Liver (tissue), 9 donors: ENCODE results near the gene OR51B4. TPM values are rescaled to one million over a fixed set of nuclear protein-coding genes. Genes with fewer than 3 reads are reported as not detected.

Experiments used
- DNase-seq: peaks from one replicate; pipeline ENCODE4 v3.0.0-alpha.2; 2017; ENCODE audit warnings: low spot score
- H3K27ac ChIP-seq, 2 donors: one replicate each; pipeline ENCODE4 v1.7.0; 2013; ENCODE audit warnings: inconsistent platforms in 2 of 2, low read length in 2 of 2, control low read depth in 1 of 2, low read depth in 1 of 2, mild to moderate bottlenecking in 1 of 2
- H3K27me3 ChIP-seq, 4 donors: one replicate each; pipeline versions ENCODE4 v1.6.1 to v1.7.0; 2013; ENCODE audit warnings: low read length in 3 of 4, inconsistent platforms in 1 of 4, mild to moderate bottlenecking in 1 of 4, moderate library complexity in 1 of 4; ENCODE audit not compliant: control insufficient read depth in 4 of 4, insufficient read depth in 4 of 4
- H3K36me3 ChIP-seq, 4 donors: one replicate each; pipeline versions ENCODE4 v1.6.1 to v1.7.0; 2013; ENCODE audit warnings: low read length in 3 of 4, mild to moderate bottlenecking in 3 of 4, low read depth in 1 of 4, moderate library complexity in 1 of 4; ENCODE audit not compliant: control insufficient read depth in 4 of 4, insufficient read depth in 3 of 4
- H3K4me1 ChIP-seq, 4 donors: one replicate each; pipeline versions ENCODE4 v1.6.1 to v1.7.0; 2013; ENCODE audit warnings: low read length in 3 of 4, mild to moderate bottlenecking in 3 of 4, moderate library complexity in 1 of 4; ENCODE audit not compliant: control insufficient read depth in 4 of 4, insufficient read depth in 4 of 4
- H3K4me3 ChIP-seq, 3 donors: one replicate each; pipeline versions ENCODE4 v1.6.1 to v1.7.0; 2013; ENCODE audit warnings: low read length in 3 of 3, control low read depth in 1 of 3, low read depth in 1 of 3, mild to moderate bottlenecking in 1 of 3
- H3K9ac ChIP-seq, 2 donors: one replicate each; pipeline ENCODE4 v1.7.0; 2013; ENCODE audit warnings: low read length in 2 of 2, mild to moderate bottlenecking in 2 of 2, moderate library complexity in 2 of 2, control low read depth in 1 of 2, low read depth in 1 of 2
- H3K9me3 ChIP-seq, 4 donors: one replicate each; pipeline versions ENCODE4 v1.6.1 to v1.7.0; 2013; ENCODE audit warnings: low read length in 3 of 4; ENCODE audit not compliant: control insufficient read depth in 4 of 4
- EGR1 ChIP-seq, 2 donors: IDR thresholded peaks; 2 replicates each; pipeline ENCODE4 v1.6.1; 2016 to 2018; ENCODE audit warnings: antibody characterized with exemption in 2 of 2, low read depth in 2 of 2
- HNF4G ChIP-seq: IDR thresholded peaks from 2 replicates; pipeline ENCODE4 v1.6.1; 2016; ENCODE audit warnings: antibody characterized with exemption
- JUND ChIP-seq, 2 donors: IDR thresholded peaks; 2 replicates each; pipeline ENCODE4 v1.6.1; 2016; ENCODE audit warnings: antibody characterized with exemption in 2 of 2
- NR2F2 ChIP-seq: IDR thresholded peaks from 2 replicates; pipeline ENCODE4 v1.6.1; 2016; ENCODE audit warnings: antibody characterized with exemption
- RAD21 ChIP-seq, 2 donors: IDR thresholded peaks; 2 replicates each; pipeline ENCODE4 v1.6.1; 2016; ENCODE audit warnings: antibody characterized with exemption in 2 of 2, mild to moderate bottlenecking in 2 of 2
- SP1 ChIP-seq: IDR thresholded peaks from 2 replicates; pipeline ENCODE4 v1.6.1; 2018; ENCODE audit warnings: antibody characterized with exemption, mild to moderate bottlenecking
- TAF1 ChIP-seq: conservative IDR thresholded peaks from 2 replicates; pipeline ENCODE4 v1.6.1; 2016; ENCODE audit warnings: antibody characterized with exemption, mild to moderate bottlenecking
- YY1 ChIP-seq: IDR thresholded peaks from 2 replicates; pipeline ENCODE4 v1.6.1; 2016; ENCODE audit warnings: antibody characterized with exemption, mild to moderate bottlenecking
- WGBS: extraction: QIAGEN DNeasy Blood & Tissue Kit; methylation state at CpG from one replicate; pipeline ENCODE4 v1.1.7; 2013; 5-methylcytosine and 5-hydroxymethylcytosine counted together
- polyA plus RNA-seq, 2 donors: library from polyadenylated mRNA; stranded (reverse) in 1 of 2; unstranded in 1 of 2; fragments of 200-250 nt in 1 of 2; fragments of >200 nt in 1 of 2; fragmentation: Nextera tagmentation in 1 of 2; extraction: Ambion mirVana in 1 of 2; gene quantifications; one replicate each; pipeline versions ENCODE4 v1.2.1 to v1.2.3, GENCODE V29; 2013 to 2015
- total RNA-seq, 2 donors: library from RNA; depleted of rRNA; stranded (reverse); fragments of >200 nt; gene quantifications; one replicate each; pipeline ENCODE4 v1.2.3, GENCODE V29; 2014
- TF ChIP-seq, protein P1 (sequence below): IDR thresholded peaks from 2 replicates; pipeline ENCODE4 v1.6.1; 2016; ENCODE audit warnings: antibody characterized with exemption, mild to moderate bottlenecking
- TF ChIP-seq, protein P2 (sequence below): IDR thresholded peaks from 2 replicates; pipeline ENCODE4 v1.6.1; 2016; ENCODE audit warnings: antibody characterized with exemption
- TF ChIP-seq, protein P3 (sequence below): IDR thresholded peaks from 2 replicates; pipeline ENCODE4 v1.6.1; 2016; ENCODE audit warnings: antibody characterized with exemption
- donor health status: healthy.
- donor health status: healthy.
- donor health status: healthy.
- donor health status: healthy.
- donor health status: healthy.

OR51B4 gene
- total and polyA plus RNA-seq, 4 donors, result not detected

DNA sequence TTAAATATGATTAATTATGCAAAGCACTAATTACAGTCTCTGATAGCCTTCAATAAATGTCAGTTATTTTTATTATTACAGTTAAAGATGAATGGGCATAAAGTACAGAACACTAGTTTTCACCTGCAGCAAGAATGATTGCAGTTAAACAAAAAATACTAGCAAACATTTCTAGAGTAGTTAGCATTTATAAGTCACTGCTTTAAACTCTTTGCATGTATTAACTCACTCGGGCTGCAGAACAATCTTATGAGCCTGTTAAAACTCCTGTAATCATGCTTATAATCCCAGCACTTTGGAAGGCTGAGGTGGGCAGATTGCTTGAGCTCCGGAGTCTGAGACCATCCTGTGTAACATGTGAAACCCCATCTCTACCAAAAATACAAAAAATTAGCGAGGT lies 14.8 kb downstream of the OR51B4 start:
- Histone ChIP-seq H3K27me3 (no peaks in the 10 kb centered on the region), H3K4me1 (no peaks in the 10 kb centered on the region), H3K36me3 (no peaks in the 10 kb centered on the region), H3K9me3 (no peaks in the 10 kb centered on the region), H3K27ac (no peak overlapping the region), H3K4me3 (no peak overlapping the region), H3K9ac (no peak overlapping the region)
- DNase-seq, result no peak
- 79% methylated on average over 3 of the region's 3 CpGs for WGBS
- TF ChIP-seq SP1, result no peak
- TF ChIP-seq, protein P1, sequence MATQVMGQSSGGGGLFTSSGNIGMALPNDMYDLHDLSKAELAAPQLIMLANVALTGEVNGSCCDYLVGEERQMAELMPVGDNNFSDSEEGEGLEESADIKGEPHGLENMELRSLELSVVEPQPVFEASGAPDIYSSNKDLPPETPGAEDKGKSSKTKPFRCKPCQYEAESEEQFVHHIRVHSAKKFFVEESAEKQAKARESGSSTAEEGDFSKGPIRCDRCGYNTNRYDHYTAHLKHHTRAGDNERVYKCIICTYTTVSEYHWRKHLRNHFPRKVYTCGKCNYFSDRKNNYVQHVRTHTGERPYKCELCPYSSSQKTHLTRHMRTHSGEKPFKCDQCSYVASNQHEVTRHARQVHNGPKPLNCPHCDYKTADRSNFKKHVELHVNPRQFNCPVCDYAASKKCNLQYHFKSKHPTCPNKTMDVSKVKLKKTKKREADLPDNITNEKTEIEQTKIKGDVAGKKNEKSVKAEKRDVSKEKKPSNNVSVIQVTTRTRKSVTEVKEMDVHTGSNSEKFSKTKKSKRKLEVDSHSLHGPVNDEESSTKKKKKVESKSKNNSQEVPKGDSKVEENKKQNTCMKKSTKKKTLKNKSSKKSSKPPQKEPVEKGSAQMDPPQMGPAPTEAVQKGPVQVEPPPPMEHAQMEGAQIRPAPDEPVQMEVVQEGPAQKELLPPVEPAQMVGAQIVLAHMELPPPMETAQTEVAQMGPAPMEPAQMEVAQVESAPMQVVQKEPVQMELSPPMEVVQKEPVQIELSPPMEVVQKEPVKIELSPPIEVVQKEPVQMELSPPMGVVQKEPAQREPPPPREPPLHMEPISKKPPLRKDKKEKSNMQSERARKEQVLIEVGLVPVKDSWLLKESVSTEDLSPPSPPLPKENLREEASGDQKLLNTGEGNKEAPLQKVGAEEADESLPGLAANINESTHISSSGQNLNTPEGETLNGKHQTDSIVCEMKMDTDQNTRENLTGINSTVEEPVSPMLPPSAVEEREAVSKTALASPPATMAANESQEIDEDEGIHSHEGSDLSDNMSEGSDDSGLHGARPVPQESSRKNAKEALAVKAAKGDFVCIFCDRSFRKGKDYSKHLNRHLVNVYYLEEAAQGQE, result no peak
- TF ChIP-seq, protein P2, sequence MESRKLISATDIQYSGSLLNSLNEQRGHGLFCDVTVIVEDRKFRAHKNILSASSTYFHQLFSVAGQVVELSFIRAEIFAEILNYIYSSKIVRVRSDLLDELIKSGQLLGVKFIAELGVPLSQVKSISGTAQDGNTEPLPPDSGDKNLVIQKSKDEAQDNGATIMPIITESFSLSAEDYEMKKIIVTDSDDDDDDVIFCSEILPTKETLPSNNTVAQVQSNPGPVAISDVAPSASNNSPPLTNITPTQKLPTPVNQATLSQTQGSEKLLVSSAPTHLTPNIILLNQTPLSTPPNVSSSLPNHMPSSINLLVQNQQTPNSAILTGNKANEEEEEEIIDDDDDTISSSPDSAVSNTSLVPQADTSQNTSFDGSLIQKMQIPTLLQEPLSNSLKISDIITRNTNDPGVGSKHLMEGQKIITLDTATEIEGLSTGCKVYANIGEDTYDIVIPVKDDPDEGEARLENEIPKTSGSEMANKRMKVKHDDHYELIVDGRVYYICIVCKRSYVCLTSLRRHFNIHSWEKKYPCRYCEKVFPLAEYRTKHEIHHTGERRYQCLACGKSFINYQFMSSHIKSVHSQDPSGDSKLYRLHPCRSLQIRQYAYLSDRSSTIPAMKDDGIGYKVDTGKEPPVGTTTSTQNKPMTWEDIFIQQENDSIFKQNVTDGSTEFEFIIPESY, result no peak
- no peak for TF ChIP-seq JUND (IDR thresholded peaks at IDR 0.05)
- no peak for TF ChIP-seq HNF4G

DNA sequence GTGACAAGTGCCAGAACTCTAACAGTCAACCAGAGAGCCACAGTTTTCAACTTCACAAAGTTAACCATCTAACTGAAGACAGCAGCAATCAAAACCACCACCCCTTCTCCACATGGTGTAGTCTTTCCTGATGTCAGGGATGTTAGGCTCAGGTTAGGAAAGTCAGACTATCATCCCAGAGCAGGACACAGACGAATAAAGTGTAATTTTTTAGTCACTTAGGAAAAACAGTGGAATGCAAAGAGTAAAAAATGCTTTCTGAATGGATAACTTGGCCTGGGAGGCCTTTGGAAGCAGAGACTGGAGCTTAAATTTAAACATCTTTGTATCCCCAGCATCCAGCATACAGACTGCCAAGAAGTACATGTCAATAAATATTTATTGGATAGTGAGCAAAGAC lies 15.4 kb downstream of the OR51B4 start:
- no peak overlapping the region for H3K27ac ChIP-seq
- no peaks in the 10 kb centered on the region for H3K9me3 ChIP-seq
- no peaks in the 10 kb centered on the region for H3K4me1 ChIP-seq
- no peak overlapping the region for H3K9ac ChIP-seq
- no peaks in the 10 kb centered on the region for H3K36me3 ChIP-seq
- no peak overlapping the region for H3K4me3 ChIP-seq
- TF ChIP-seq YY1 (no peak), RAD21 (IDR thresholded peaks at IDR 0.05) (no peak), EGR1 (IDR thresholded peaks at IDR 0.05; ENCODE audit: low read depth in 2 of 2) (no peak), TAF1 (no peak), NR2F2 (no peak)
- TF ChIP-seq, protein P3, sequence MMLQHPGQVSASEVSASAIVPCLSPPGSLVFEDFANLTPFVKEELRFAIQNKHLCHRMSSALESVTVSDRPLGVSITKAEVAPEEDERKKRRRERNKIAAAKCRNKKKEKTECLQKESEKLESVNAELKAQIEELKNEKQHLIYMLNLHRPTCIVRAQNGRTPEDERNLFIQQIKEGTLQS, result no peak
- TF ChIP-seq, protein P1, result no peak
- no peaks in the 10 kb centered on the region for H3K27me3 ChIP-seq
- WGBS, result 52% methylated on average over 1 of the region's 1 CpG
- DNase-seq, result no peak
